HFF-Myc (cell line): Measurements from ENCODE around the gene DUS1L.

ENCODE experiments used
- DNase-seq: peaks from one replicate; pipeline ENCODE4 v3.0.0-alpha.2; 2011; ENCODE audit warnings: low read depth; ENCODE audit errors: extremely low read depth
- H3K4me3 ChIP-seq: replicated peaks from 2 replicates; pipeline ENCODE4 v1.5.1; 2011; ENCODE audit warnings: low read depth, mild to moderate bottlenecking, control low read depth, low read length
- CTCF ChIP-seq: IDR thresholded peaks from 2 replicates; pipeline ENCODE4 v1.5.1; 2012; ENCODE audit warnings: mild to moderate bottlenecking, low read depth, low read length, control low read depth; ENCODE audit errors: missing control alignments

The DUS1L gene

GRCh38 chr17:82037092-82037888 is 28.3 kb downstream of the DUS1L start, which contains the start of gene DCXR:
Gene DCXR (minus strand): TSS chr17:82037697. CDS start chr17:82037682, 15 bp downstream.
- peak; percentile 67 for TF ChIP-seq CTCF
- DNase-seq = peak; percentile 72
- H3K4me3 ChIP-seq = peak within 1 kb of the TSS; percentile 78

- no peak for TF ChIP-seq CTCF
- no peak for DNase-seq
These were observed 28.9 kb downstream of the DUS1L start for GRCh38 chr17:82036634-82037091.

GRCh38 chr17:82035956-82036633 is 29.5 kb downstream of the DUS1L start:
- peak overlapping the region; percentile 78 for H3K4me3 ChIP-seq
- no peak for DNase-seq
- TF ChIP-seq CTCF = no peak

More at GRCh38 chr17:82036634-82037091, 28.9 kb downstream of the DUS1L start:
- peak overlapping the region; percentile 78 for H3K4me3 ChIP-seq

GRCh38 chr17:82035488-82035887 is 30.1 kb downstream of the DUS1L start:
- H3K4me3 ChIP-seq = no peak overlapping the region
- no peak for DNase-seq
- no peak for TF ChIP-seq CTCF

GRCh38 chr17:82034371-82035011 is 31.1 kb downstream of the DUS1L start:
- TF ChIP-seq CTCF = no peak
- no peak overlapping the region for H3K4me3 ChIP-seq
- no peak for DNase-seq

DNA sequence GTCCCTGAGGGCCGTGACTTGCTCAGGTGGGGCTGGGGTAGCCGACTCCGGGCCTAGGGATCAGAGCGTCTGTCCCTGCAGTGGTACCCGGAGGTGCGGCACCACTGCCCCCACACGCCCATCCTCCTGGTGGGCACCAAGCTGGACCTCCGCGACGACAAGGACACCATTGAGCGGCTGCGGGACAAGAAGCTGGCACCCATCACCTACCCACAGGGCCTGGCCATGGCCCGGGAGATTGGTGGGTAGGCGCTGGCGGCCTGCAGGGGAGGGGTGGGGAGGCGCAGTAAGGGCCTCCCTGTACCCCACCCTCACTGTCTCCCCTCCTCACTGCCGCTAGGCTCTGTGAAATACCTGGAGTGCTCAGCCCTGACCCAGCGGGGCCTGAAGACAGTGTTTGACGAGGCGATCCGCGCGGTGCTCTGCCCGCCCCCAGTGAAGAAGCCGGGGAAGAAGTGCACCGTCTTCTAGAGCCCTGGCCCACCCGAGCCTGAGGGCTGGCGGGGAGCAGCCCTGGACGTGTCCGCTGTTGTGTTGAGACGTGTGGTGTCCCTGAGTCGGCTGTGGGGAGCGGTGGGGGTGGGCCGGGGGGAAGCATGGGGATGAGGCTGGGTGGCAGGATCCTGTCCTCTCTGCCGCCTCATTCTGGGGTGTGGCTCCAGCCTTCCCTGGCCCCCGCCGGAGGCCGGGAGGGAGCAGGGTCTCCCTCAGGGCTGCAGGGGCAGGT is 32.1 kb downstream of the DUS1L start:
- DNase-seq = no peak
- no peak overlapping the region for H3K4me3 ChIP-seq
- TF ChIP-seq CTCF = no peak
